D721Med (cell line): Measurements from ENCODE around the gene SBNO2.

Source experiments
- DNase-seq: peaks from one replicate; pipeline ENCODE4 v3.0.0; 2011; ENCODE audit warnings: low spot score; ENCODE audit not compliant: insufficient read length
- FAIRE-seq: peaks from 2 replicates; lab custom pipeline; 2011; peaks lifted over from hg19 to GRCh38; lab: Jason Lieb, UNC
- CTCF ChIP-seq: IDR thresholded peaks from 2 replicates; pipeline ENCODE4 v1.5.1; 2012; ENCODE audit warnings: mild to moderate bottlenecking, control low read depth; ENCODE audit not compliant: insufficient read depth; ENCODE audit errors: missing control alignments

Gene SBNO2

GRCh38 chr19:1169921-1170885 lies 3.9 kb downstream of the SBNO2 start:
- peak; percentile 69 for FAIRE-seq
- DNase-seq, result peak; percentile 89
- no peak for TF ChIP-seq CTCF

GRCh38 chr19:1169411-1169791 lies 4.7 kb downstream of the SBNO2 start:
- DNase-seq (no peak), FAIRE-seq (no peak)
- no peak for TF ChIP-seq CTCF

GRCh38 chr19:1168572-1169410 lies 5.3 kb downstream of the SBNO2 start:
- no peak for TF ChIP-seq CTCF
- FAIRE-seq (no peak), DNase-seq (no peak)

DNA sequence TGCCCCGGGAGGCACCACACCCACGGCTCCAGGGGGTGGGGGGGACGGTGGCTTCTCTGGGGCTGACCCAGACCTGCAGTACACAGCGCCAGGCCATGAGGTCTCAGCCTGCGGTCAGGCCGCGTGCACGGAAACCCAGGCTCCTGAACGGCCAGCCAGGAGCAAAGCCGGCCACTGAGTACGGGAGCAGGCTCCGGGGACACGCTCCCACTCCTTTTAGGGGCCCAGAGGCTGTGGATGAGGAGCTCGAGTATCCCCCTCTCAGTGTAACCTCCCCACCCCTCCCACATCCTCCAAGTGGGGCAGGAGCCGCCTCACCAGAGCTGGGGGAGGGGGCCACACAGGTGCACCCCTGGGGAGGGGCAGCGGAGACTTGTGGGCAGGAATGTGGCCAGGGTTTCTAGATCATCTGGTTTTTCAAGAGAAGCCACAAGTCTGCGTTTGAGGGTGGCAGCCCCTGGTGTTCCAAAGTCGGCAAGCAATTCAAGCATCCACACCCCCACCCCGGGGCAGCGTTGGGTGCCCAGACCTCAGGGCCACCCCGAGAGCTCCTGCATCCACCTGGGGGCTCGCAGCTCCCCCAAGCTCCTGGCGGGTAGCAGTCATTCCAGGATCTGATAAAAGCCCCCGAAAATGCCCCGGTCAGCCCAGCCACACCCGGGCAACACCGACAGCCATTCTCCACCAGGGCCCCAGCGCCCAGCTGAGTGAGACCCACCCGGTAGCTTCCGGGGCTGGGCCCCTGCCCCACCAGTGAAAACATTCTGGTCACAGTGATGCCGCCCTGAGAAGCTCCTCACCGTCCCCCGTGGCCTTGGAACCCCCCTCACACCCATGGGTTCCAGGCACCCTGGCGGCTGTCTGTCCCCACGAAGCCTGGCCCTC lies 6.1 kb downstream of the SBNO2 start:
- no peak for DNase-seq
- no peak for TF ChIP-seq CTCF
- FAIRE-seq, result no peak

GRCh38 chr19:1166872-1167573 lies 7.0 kb downstream of the SBNO2 start:
- no peak for DNase-seq
- TF ChIP-seq CTCF, result no peak
- no peak for FAIRE-seq
